Measurements from ENCODE around the gene RPRD1B. TPM values are rescaled to one million over a fixed set of nuclear protein-coding genes. Genes with fewer than 3 reads are reported as not detected.
A peak's percentile ranks its signal among the peaks of the same experiment; 100 is the strongest.

Gene RPRD1B
- total RNA-seq, 1 donor from 2014 or later: 25.6 TPM

- ATAC-seq: peak in 1 of 2 donors; percentile 43
- no peak for DNase-seq
- H3K4me1 ChIP-seq: peaks cover 63% of the 10 kb centered on the region
Measured at GRCh38 chr20:38034108-38034649, 633 bp downstream of the RPRD1B start.

GRCh38 chr20:38034961-38035360, 1.4 kb downstream of the RPRD1B start:
- peaks cover 63% of the 10 kb centered on the region for H3K4me1 ChIP-seq
- no peak for TF ChIP-seq CTCF (IDR thresholded peaks at IDR 0.05)
- intact Hi-C loops (cut with DNase I): no loop called here
- no peak overlapping the region for H3K27ac ChIP-seq
- peak overlapping the region; percentile 97 for H3K4me3 ChIP-seq
- H3K36me3 ChIP-seq: peaks cover 25% of the 10 kb centered on the region
- H3K9me3 ChIP-seq: no peaks in the 10 kb centered on the region
- DNase-seq (no peak), ATAC-seq (no peak)
- no peaks in the 10 kb centered on the region for H3K27me3 ChIP-seq (ENCODE audit: low read depth)

More at GRCh38 chr20:38034108-38034649, 633 bp downstream of the RPRD1B start:
- no peaks in the 10 kb centered on the region for H3K9me3 ChIP-seq
- H3K4me3 ChIP-seq: peak overlapping the region; percentile 97
- intact Hi-C loops (cut with DNase I): no loop called here
- H3K27ac ChIP-seq: peak overlapping the region; percentile 99
- TF ChIP-seq CTCF (IDR thresholded peaks at IDR 0.05): no peak
- peaks cover 18% of the 10 kb centered on the region for H3K36me3 ChIP-seq
- H3K27me3 ChIP-seq (ENCODE audit: low read depth): no peaks in the 10 kb centered on the region

GRCh38 chr20:38036366-38036765, 2.8 kb downstream of the RPRD1B start:
- H3K4me1 ChIP-seq: peaks cover 55% of the 10 kb centered on the region

GRCh38 chr20:38040276-38040675, 6.7 kb downstream of the RPRD1B start:
- H3K4me1 ChIP-seq: peaks cover 29% of the 10 kb centered on the region
- H3K27ac ChIP-seq: no peak overlapping the region
- no peak overlapping the region for H3K4me3 ChIP-seq
- H3K9me3 ChIP-seq: no peaks in the 10 kb centered on the region
- no peak for TF ChIP-seq CTCF (IDR thresholded peaks at IDR 0.05)
- intact Hi-C loops (cut with DNase I): no loop called here
- H3K36me3 ChIP-seq: peaks cover 74% of the 10 kb centered on the region
- ATAC-seq (no peak), DNase-seq (no peak)
- no peaks in the 10 kb centered on the region for H3K27me3 ChIP-seq (ENCODE audit: low read depth)

More at GRCh38 chr20:38036366-38036765, 2.8 kb downstream of the RPRD1B start:
- DNase-seq: no peak
- Histone ChIP-seq H3K4me3 (no peak overlapping the region), H3K27ac (no peak overlapping the region), H3K36me3 (peaks cover 39% of the 10 kb centered on the region), H3K27me3 (ENCODE audit: low read depth) (no peaks in the 10 kb centered on the region), H3K9me3 (no peaks in the 10 kb centered on the region)
- intact Hi-C loops (cut with DNase I): no loop called here
- ATAC-seq: no peak
- no peak for TF ChIP-seq CTCF (IDR thresholded peaks at IDR 0.05)

GRCh38 chr20:38043512-38044300, 10.2 kb downstream of the RPRD1B start:
- Histone ChIP-seq H3K4me1 (no peaks in the 10 kb centered on the region), H3K27ac (no peak overlapping the region), H3K36me3 (peaks cover 79% of the 10 kb centered on the region), H3K4me3 (no peak overlapping the region), H3K27me3 (ENCODE audit: low read depth) (no peaks in the 10 kb centered on the region), H3K9me3 (no peaks in the 10 kb centered on the region)
- ATAC-seq: no peak
- intact Hi-C loops (cut with DNase I): no loop called here
- TF ChIP-seq CTCF (IDR thresholded peaks at IDR 0.05): no peak
- no peak for DNase-seq
